ENCODE measurements around the gene SMIM5. TPM values are rescaled to one million over a fixed set of nuclear protein-coding genes. Genes with fewer than 3 reads are reported as not detected.

SMIM5 gene
- total RNA-seq, 2 experiments from 2014 or later, result not detected

DNA sequence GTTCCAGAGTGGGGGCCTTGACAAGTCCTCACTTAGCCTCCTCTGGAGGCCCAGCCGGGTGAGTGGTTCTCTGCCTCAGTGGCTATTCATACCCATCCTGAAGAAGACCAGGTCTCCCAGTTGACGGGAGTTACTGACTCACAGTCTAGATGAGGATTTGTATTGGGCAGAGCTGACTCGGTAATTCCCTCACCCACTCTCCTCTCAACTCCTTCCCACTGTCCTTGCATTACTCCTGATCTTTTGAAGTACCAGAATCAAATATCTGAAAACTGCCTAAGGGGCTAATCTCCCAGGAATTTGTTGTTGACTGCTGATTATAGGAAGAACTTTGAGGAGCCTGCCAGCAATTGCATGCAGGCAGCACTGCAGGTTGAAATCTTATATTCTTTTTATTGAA lies 48.1 kb downstream of the SMIM5 start:
- intact Hi-C loops (cut with micrococcal nuclease), result no loop called here
- ChIA-PET CTCF (interaction anchor here (0.7 to 11.4 kb wide), 4 partner anchors 32 to 72 kb away, joined by 3 to 151 read pairs (median 8); partner anchors contain the start of gene SMIM5), POLR2A (no interaction called here)
- DNase-seq, result no peak
- peaks cover 30% of the 10 kb centered on the region for H3K4me1 Mint-ChIP-seq (ENCODE audit: low read depth)
- H3K27ac Mint-ChIP-seq, result no peak overlapping the region
- H3K4me3 Mint-ChIP-seq, result no peak overlapping the region
- H3K9me3 Mint-ChIP-seq, result no peaks in the 10 kb centered on the region
- no peaks in the 10 kb centered on the region for H3K27me3 Mint-ChIP-seq
- H3K36me3 Mint-ChIP-seq, result peaks cover 3% of the 10 kb centered on the region

DNA sequence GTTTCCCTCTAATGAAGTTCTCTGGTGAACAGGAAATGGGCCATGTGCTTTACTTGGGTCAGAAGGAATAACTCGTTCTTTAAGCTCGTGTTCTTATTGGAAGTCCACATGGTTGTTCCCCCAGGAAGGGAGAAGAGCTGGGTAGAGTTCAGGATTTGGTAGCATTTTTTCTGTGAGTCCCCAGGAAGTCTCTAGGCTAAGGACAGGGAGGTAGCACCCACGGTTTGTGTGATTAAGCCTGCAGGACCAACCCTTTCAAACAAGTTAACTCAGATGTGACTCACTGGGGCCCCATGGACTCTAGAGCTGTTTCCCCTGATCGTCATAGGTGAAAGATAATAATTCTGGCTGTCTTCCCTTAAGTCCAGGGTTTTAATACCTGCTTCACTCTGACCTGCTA lies 50.3 kb downstream of the SMIM5 start:
- POLR2A ChIA-PET, result no interaction called here
- peaks cover 3% of the 10 kb centered on the region for H3K36me3 Mint-ChIP-seq
- peak overlapping the region; percentile 33 for H3K27ac Mint-ChIP-seq

GRCh38 chr17:75684249-75684648 lies 51.0 kb downstream of the SMIM5 start:
- H3K36me3 Mint-ChIP-seq, result peaks cover 3% of the 10 kb centered on the region
- no peak overlapping the region for H3K27ac Mint-ChIP-seq
- POLR2A ChIA-PET, result no interaction called here
- H3K4me1 Mint-ChIP-seq (ENCODE audit: low read depth), result peaks cover 48% of the 10 kb centered on the region
- no peaks in the 10 kb centered on the region for H3K9me3 Mint-ChIP-seq
- CTCF ChIA-PET, result interaction anchor here (1.4 to 2.9 kb wide), 4 partner anchors 13 to 69 kb away, joined by 4 to 16 read pairs (median 6); no protein-coding TSS in a partner anchor
- no peak overlapping the region for H3K4me3 Mint-ChIP-seq
- intact Hi-C loops (cut with micrococcal nuclease), result no loop called here
- no peak for DNase-seq
- H3K27me3 Mint-ChIP-seq, result no peaks in the 10 kb centered on the region

More for the DNA sequence above, 50.3 kb downstream of the SMIM5 start:
- intact Hi-C loops (cut with micrococcal nuclease), result no loop called here
- H3K4me1 Mint-ChIP-seq (ENCODE audit: low read depth), result peaks cover 41% of the 10 kb centered on the region
- no peak overlapping the region for H3K4me3 Mint-ChIP-seq
- H3K27me3 Mint-ChIP-seq, result no peaks in the 10 kb centered on the region
- DNase-seq, result no peak
- no peaks in the 10 kb centered on the region for H3K9me3 Mint-ChIP-seq
- CTCF ChIA-PET, result interaction anchor here (1.4 to 2.9 kb wide), 4 partner anchors 12 to 70 kb away, joined by 4 to 16 read pairs (median 6); no protein-coding TSS in a partner anchor

DNA sequence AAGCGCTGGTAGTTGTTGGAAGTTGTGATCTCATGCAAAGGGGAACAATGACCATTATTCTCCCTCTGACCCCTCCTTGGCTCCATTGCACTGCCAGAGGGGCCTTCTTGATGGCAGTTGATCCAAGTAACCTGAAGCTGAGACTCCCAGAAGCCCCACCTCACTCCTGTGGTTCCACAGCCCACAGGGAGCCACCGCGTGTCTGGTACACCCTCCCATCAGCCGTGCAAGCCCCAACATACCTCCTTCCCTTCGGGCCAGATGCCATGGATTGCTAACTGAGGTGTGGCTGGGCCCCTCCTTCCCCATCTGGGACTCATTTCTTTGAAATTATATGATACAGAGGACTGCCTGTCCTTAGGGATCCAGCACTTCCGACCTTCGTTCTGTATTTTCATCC lies 51.7 kb downstream of the SMIM5 start:
- peaks cover 3% of the 10 kb centered on the region for H3K36me3 Mint-ChIP-seq

GRCh38 chr17:75685499-75685898 lies 52.3 kb downstream of the SMIM5 start:
- intact Hi-C loops (cut with micrococcal nuclease), result no loop called here
- POLR2A ChIA-PET, result no interaction called here
- peaks cover 3% of the 10 kb centered on the region for H3K36me3 Mint-ChIP-seq

More for the DNA sequence above, 51.7 kb downstream of the SMIM5 start:
- H3K27ac Mint-ChIP-seq, result no peak overlapping the region
- H3K9me3 Mint-ChIP-seq, result no peaks in the 10 kb centered on the region
- intact Hi-C loops (cut with micrococcal nuclease), result no loop called here
- H3K4me1 Mint-ChIP-seq (ENCODE audit: low read depth), result peaks cover 54% of the 10 kb centered on the region
- POLR2A ChIA-PET, result no interaction called here
- no peak for DNase-seq
- no peak overlapping the region for H3K4me3 Mint-ChIP-seq
- CTCF ChIA-PET, result interaction anchor here (1.4 to 5.0 kb wide), 3 partner anchors 63 to 69 kb away, joined by 5 to 31 read pairs (median 7); no protein-coding TSS in a partner anchor
- no peaks in the 10 kb centered on the region for H3K27me3 Mint-ChIP-seq

GRCh38 chr17:75688209-75688825 lies 55.1 kb downstream of the SMIM5 start:
- ChIA-PET CTCF (interaction anchor here (0.7 to 5.0 kb wide), 4 partner anchors 55 to 65 kb away, joined by 3 to 31 read pairs (median 4); partner anchors contain the start of gene SMIM5), POLR2A (no interaction called here)
- Mint-ChIP-seq H3K36me3 (peaks cover 10% of the 10 kb centered on the region), H3K4me3 (no peak overlapping the region), H3K27me3 (no peaks in the 10 kb centered on the region), H3K27ac (peak overlapping the region; percentile 78), H3K4me1 (ENCODE audit: low read depth) (peaks cover 75% of the 10 kb centered on the region), H3K9me3 (no peaks in the 10 kb centered on the region)
- intact Hi-C loops (cut with micrococcal nuclease), result loop anchor here (2.0 kb wide), 1 partner anchor 14 kb away; no protein-coding TSS in a partner anchor
- peak; percentile 27 for DNase-seq

More at GRCh38 chr17:75685499-75685898, 52.3 kb downstream of the SMIM5 start:
- H3K4me1 Mint-ChIP-seq (ENCODE audit: low read depth), result peaks cover 59% of the 10 kb centered on the region
- no peak for DNase-seq
- CTCF ChIA-PET, result interaction anchor here (1.4 to 5.0 kb wide), 2 partner anchors 63 to 68 kb away, joined by 5 to 31 read pairs; no protein-coding TSS in a partner anchor
- no peak overlapping the region for H3K4me3 Mint-ChIP-seq
- H3K27me3 Mint-ChIP-seq, result no peaks in the 10 kb centered on the region
- no peaks in the 10 kb centered on the region for H3K9me3 Mint-ChIP-seq
- no peak overlapping the region for H3K27ac Mint-ChIP-seq

DNA sequence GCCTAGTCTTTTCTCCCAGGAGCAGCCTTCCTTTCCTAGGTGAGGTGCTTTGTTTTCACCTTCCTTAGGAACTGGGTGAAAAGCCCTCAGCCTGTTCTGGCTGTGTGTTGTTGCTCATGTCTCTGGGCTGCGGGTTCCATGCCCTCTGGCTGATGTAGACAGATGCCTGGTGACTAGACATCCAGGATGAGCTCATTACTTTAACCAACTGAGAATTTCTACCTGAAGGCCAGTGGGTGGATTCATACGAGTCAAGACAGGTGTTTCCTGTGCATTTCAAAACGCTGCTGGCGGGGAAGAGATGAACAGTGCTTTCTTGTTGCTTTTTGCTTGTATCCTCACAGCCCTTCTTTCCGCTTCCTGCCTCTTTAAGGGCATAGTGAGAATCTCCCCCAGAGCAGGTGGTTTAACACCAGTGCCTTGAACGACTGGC lies 56.2 kb downstream of the SMIM5 start:
- DNase-seq, result peak; percentile 60
- Mint-ChIP-seq H3K27me3 (no peaks in the 10 kb centered on the region), H3K27ac (peak overlapping the region; percentile 78), H3K36me3 (peaks cover 14% of the 10 kb centered on the region), H3K9me3 (no peaks in the 10 kb centered on the region), H3K4me1 (ENCODE audit: low read depth) (peaks cover 64% of the 10 kb centered on the region), H3K4me3 (no peak overlapping the region)
- ChIA-PET CTCF (interaction anchor here (0.6 to 5.0 kb wide), 2 partner anchors 59 to 1073 kb away, joined by 3 to 31 read pairs; no protein-coding TSS in a partner anchor), POLR2A (no interaction called here)
- intact Hi-C loops (cut with micrococcal nuclease), result loop anchor here (2.0 kb wide), 1 partner anchor 15 kb away; no protein-coding TSS in a partner anchor

Other genes starting within 250 kb of the SMIM5 start
- 100 to 1,000 TPM; 174 to 182 TPM for gene GRB2, start 227.8 kb upstream of the SMIM5 start, total RNA-seq
- 10 to 100 TPM; 51.4 to 53.0 TPM for gene TMEM94, start 176.8 kb upstream of the SMIM5 start, total RNA-seq
- 1 to 10 TPM; 4.7 to 5.3 TPM for gene CASKIN2, start 117.9 kb upstream of the SMIM5 start, total RNA-seq
- 10 to 100 TPM; 34.9 to 39.7 TPM for gene TSEN54, start 116.9 kb upstream of the SMIM5 start, total RNA-seq
- gene LLGL2, start 107.7 kb upstream of the SMIM5 start, total RNA-seq, result 10 to 100 TPM; 15.6 to 17.1 TPM
- 10 to 100 TPM; 16.8 to 20.5 TPM for gene MYO15B, start 45.6 kb upstream of the SMIM5 start, total RNA-seq
- 10 to 100 TPM; 27.7 to 31.3 TPM for gene RECQL5, start 33.7 kb downstream of the SMIM5 start, total RNA-seq
- 10 to 100 TPM; 81.4 to 92.7 TPM for gene SAP30BP, start 33.9 kb downstream of the SMIM5 start, total RNA-seq
- 1 to 10 TPM in 1 of 2 experiments, under 1 TPM in 1; 0.67 to 1.1 TPM for gene ITGB4, start 88.0 kb downstream of the SMIM5 start, total RNA-seq
- gene GALK1, start 131.8 kb downstream of the SMIM5 start, total RNA-seq, result 10 to 100 TPM; 69.3 to 69.7 TPM
- gene UNK, start 151.4 kb downstream of the SMIM5 start, total RNA-seq, result 10 to 100 TPM; 21.8 to 24.7 TPM
- gene UNC13D, start 211.0 kb downstream of the SMIM5 start, total RNA-seq, result 100 to 1,000 TPM; 135 to 139 TPM
- gene WBP2, start 221.9 kb downstream of the SMIM5 start, total RNA-seq, result 10 to 100 TPM; 79.1 to 80.6 TPM
- 10 to 100 TPM; 18.5 to 19.5 TPM for gene TRIM47, start 245.1 kb downstream of the SMIM5 start, total RNA-seq